GM03348 (cell line): Measurements from ENCODE around the gene GSX2.
"Not testable (repeated sequence)": the region's sequence is repeated elsewhere in the genome, so short reads cannot be mapped to it uniquely, and the experiment has no call there.

ENCODE experiments used
- DNase-seq: peaks from one replicate; pipeline ENCODE4 v3.0.0; 2012; ENCODE audit warnings: low spot score

The GSX2 gene

DNA sequence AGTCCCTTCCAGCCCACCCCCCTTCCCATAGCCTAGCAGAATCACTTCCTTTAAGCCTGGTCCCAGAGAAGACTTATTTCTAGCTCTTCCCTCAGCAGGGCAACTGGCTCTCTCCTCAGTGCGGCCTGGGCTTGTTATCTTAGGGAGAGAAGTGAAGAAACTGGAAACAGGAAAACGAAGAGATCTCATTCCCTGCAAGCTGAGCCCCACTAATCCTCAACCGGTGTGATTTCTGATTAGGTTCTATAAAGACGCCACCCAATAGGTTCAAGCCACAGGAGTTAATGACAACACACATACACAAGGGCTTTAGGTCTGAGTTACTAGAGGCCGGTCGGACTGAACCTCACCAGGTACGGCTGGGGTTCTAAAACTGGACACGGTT is 3.2 kb downstream of the GSX2 start:
- DNase-seq = no peak

DNA sequence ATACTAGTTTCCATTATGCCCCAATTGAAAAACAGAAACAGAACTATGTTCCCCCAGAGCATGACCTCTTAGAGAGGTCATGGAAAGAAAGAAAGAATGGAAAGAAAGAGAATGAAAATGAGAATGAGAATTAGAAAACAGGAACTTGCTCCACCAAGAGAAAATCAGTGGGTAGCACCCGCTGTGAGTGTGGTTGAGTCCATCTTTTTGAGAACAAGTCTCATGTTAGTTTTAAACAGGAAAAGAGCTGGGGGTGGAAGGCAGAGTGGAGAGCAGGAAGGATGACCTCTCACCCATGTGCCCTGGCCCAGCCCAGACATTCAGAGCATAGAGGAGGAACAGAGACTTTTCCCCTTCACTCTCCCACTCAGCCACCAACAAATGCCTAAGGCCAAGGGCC is 4.9 kb downstream of the GSX2 start:
- no peak for DNase-seq

DNA sequence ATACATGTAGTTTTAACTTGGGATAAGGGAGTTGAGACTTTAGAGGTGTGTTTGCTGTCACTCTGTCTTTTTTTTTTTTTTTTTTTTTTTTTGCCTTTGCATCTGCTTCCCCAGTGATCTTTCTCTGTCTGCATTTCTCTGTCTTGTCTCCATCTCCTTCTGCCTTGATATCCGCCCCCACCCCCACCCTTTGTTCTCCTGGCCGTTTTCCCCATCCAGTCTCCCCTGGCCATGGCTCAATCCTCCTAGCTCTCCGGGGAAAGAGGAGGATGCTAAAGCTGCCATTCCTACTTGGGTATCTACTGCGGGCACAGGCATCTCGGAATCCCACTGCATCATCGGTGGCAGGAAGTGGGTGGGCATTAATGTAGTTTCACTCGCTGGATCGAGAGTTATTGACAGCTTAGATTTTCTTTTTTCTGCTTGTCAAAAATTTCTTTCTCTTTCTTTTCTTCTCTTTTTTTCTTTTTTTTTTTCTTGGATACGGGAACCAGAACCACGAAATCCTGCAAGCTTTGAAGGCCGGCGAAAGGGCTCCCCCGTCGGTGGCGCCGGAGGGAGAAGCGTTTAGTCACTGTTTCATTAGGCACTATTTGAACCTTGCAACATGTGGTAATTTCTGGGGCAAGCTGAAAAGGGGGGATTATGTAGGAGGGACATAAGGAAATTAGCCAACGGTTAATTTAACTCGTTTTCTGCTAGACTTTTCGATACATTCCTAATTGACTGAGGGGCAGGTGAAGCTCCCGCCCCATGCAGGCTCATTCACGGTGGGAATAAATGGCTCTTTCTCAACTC is 8.2 kb downstream of the GSX2 start:
- no peak for DNase-seq

DNA sequence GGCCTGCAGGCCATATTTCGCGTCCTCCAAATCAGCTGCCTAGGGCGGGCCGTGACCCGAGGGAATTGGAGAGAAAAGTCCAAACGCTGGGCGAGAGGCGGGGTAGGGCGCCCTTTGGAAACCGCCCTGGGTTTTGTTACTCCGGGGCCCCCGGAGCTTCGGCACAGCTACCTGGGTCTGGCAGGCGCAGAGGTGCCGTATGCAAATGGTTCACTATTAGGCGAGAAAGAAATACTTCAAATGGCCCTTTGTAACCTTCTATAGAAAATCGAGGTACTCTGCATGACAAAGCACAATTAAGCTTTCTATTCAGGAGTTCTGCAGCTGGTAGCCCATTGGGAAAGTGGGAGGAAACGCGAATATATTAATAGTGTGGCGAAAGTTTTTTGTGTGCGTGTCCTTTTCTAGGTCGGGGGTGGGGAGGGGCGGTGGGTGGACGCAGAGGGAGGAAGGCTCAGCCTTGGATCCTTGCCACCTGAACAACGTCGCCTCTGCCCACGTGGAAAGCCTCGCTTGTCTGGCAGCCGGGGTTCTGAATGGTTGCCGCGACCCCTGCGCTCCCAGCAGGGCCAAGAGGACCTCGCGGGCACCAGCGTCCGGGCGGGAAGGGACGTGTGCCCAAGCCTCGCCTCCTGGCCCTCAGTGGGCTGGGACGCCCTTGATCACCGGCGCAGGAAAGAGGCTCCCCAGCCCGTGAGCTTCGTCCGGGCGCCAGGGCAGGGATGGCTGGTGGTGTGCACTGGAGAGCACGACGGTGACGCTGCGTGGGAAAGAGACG is 9.5 kb downstream of the GSX2 start:
- DNase-seq = peak; percentile 21

DNA sequence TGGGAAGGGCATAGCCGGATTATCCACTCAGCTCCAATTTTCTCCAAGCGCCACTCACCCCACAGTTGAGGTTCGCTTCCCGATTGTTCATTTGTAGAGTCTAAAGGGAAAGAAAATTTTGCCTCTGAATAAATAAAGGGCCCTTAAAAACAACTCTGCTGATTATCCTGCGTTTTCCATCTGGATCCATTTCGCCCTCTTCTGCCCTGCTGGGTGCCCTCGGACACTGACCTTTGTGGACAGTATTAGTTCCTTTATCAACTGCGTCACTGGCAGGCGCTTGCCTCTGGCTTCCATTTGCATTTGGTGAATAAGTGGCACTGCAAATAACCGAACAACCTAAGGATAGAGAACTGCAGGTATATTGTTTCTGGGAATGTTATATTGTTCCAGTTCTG is 10.1 kb downstream of the GSX2 start:
- DNase-seq = no peak

DNA sequence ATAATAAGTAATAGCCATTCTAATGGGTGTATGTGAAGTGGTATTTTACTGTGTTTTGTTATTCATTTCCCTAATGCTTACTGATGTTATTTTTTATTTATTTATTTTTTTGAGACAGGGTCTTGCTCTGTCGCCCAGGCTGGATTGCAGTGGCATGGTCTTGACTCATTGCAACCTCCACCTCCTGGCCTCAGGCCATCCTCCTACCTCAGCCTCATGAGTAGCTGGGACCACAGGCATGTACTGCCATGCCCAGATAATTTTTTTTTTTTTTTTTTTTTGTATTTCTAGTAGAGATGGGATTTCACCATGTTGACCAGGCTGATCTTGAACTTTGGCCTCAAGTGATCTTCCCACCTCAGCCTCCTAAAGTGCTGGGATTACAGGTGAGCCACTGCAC is 13.2 kb downstream of the GSX2 start:
- not testable (repeated sequence) for DNase-seq

DNA sequence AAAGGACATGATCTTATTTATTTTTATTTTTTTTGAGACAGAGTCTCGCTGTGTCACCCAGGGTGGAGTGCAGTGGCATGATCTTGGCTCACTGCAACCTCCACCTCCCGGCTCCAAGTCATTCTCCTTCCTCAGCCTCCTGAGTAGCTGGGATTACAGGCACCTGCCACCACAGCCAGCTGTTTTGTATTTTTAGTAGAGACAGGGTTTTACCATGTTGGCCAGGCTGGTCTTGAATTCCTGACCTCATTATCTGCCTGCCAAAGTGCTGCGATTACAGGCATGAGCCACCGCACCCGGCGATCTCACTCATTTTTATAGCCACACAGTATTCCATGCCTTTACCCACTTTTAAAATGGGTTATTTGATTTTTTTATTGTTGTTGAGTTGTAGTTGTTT is 16.3 kb downstream of the GSX2 start:
- DNase-seq = not testable (repeated sequence)

DNA sequence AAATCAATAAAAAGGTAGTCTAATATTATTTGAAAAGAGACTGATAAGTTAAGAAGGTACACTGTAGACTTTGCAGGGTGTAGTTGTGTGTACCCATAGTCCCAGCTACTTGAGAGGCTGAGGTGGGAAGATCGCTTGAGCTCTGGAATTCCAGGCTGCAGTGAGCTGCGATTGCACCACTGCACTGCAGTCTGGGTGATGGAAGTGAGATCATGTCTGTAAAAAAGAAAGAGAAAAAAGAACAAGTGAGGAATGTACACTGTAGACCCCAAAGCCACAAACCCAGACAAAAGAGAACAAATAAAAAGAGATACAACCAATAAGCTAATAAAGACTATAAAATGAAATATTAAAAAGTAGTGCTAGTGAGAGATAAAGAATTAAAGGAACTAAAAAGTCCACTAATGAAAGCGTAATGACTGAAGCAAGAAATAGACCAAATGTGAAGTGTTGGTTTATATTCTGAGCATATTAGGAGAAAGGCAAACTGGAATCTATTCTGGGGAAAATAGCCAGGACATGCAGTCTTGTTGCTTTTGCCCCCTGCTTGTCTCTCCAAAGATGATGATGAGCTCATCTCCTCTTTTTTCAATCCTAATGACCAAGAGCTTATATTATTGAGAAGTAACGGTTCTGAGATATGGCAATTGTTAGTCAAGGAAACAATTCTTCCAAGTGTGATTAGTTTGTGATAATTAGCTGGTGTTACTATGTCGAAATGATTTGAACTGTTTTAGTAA is 19.1 kb downstream of the GSX2 start:
- DNase-seq = no peak

DNA sequence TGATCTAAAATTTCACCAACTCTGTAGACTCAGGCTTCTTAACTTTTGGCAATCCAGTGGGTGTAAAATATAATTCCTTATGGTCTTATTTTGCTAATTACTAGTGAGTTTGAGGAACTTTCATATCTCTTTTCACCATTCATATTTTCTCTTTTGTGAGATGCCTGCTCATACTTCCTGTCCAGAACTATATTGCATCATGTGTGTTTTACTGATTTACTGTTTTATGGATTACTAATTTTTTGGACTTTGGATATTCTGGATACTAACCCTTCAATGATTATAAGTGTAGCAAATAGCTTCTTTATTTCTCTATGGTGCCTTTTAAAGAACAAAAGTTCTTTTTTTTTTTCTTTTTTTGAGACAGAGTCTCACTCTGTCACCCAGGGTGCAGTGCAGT is 20.6 kb downstream of the GSX2 start:
- no peak for DNase-seq

DNA sequence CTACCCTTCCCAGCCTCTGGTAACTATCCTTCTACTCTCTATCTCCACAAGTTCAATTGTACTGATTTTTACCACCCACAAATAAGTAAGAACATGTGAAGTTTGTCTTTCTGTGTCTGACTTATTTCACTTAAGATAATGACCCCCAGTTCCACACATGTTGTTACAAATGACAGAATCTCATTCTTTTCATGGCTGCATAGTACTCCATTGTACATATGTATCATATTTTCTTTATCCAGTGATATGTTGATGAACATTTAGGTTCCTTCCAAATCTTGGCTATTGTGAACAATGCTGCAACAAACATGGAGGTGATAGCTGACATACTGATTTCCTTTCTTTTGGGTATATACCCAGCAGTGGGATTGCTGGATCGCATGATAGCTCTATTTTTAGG is 27.7 kb downstream of the GSX2 start:
- no peak for DNase-seq

DNA sequence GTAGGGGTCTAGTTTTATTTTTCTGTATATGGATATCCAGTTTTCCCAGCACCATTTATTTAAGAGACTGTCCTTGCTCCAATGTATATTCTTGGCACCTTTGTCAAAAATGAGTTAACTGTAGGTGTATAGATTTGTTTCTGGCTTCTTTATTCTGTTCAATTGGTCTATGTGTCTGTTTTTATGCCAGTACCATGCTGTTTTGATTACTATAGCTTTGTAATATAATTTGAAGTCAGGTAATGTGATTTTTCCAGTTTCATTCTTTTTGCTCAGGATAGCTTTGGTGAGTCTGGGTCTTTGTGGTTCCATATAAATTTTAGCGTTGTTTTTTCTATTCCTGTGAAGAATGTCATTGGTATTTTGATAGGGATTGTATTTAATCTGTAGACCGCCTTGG is 28.7 kb downstream of the GSX2 start:
- not testable (repeated sequence) for DNase-seq

DNA sequence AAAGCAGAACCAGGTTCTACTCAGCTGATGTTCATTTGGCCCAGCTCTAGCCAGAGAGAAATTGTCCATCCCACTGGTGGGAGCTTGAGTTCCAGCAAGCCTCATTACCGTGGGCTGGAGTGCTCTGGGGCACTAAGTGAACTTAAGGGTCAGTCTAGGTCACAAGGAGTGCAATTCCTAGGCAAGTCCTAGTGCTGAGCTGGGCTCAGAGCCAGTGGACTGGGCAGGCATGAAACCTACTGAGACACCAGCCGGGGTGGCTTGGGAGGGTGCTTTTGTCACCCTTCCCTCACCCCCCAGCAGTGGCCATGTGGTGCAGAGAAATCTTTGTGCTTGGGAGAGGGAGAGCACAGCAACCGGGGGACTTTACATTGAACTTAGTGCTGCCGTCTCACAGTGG is 39.4 kb downstream of the GSX2 start:
- DNase-seq = no peak

DNA sequence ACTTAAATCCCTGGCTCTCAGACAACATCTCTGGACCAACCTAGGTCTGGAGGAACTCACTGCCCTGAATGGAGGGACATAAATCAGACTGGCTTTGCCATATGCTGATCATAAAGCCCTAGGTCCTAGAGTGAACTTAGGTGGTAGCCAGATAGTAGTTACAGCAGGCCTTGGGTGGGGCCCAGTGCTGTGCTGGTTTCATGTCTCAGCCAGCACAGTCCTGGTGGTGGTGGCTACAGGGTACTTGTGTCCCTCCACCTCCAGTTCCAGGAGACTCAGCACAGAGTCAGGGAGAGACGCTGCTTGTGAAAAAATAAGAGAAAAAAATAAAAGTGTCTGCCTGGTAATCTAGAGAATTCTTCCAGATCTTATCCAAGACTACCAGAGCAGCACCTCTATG is 40.3 kb downstream of the GSX2 start:
- DNase-seq = no peak

DNA sequence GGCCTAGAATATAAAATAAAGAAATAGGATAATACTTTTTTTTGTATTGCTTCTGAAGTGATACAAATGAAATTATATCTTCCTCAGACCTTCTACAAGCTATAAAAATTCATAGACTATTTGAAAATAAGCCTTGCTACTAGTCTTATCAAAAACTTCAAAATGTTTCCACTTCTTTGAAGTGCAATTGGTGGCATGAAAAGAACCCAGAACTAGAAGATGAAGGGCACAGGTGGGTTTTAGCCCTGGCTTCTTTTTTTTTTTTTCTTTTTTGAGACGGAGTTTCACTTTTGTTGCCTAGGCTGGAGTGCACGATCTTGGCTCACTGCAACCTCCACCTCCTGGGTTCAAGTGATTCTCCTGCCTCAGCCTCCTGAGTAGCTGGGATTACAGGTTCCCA is 44.2 kb downstream of the GSX2 start:
- no peak for DNase-seq

DNA sequence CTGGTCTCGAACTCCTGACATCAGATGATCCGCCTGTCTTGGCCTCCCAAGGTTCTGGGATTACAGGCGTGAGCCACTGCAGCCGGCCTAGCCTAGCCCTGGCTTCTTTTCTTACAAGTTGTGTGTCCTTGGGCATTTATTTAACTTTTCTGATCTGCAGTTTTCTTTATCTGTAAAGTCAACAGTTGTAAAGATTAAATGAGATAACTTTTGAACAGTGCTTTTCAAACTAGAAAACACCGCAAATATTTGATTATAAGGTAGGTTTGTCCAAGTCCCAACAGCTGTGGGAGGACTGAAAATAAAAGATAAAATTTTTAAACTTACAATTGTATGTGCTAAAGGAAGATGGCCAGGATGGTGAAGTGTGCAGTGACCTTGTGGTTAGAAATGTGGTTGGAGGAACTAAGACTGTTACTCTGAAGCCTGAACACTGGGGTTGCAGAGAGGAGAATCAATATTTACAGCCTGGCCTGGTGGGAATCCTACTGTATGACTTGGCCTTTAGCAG is 44.8 kb downstream of the GSX2 start:
- DNase-seq = peak; percentile 29

DNA sequence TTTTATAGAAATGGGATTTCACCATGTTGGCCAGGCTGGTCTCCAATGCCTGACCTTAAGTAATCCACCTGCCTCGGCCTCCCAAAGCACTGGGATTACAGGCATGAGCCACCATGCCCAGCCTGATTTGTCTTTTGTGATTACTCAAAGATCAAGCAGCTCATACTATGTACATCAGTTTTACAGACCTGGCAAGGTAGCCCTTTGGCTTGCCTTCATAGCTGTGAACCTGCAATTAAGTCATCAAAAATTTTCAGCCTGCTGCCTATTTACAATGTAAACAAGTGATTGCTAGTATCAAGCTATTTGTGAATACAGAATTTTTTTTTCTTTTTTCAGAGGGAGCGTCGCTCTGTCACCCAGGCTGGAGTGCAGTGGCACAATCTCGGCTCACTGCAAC is 46.2 kb downstream of the GSX2 start:
- DNase-seq = no peak

DNA sequence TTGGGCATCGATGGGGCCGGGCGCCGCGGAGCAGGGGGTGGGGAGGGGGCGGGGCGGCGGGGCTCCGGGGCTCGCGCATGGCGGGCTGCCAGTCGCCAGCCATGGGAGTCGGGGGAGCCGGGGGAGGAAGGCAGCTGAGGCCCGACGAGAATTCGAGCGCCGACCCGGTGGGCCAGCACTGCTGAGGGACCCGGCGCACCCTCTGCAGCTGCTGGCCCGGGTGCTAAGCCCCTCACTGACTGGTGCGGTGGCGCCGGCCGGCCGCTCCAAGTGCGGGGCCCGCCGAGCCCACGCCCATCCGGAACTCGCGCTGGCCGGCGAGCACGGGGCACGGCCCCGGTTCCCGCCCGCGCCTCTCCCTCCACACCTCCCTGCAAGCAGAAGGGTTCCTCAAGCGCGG is 49.4 kb downstream of the GSX2 start:
- DNase-seq = no peak
